SKM-1 (cell line): ENCODE results near the gene ACTN1.

Experiments
- DNase-seq: peaks from one replicate; lab custom pipeline; 2025; ENCODE audit not compliant: unreplicated experiment; lab: John Stamatoyannopoulos, UW

Gene ACTN1

GRCh38 chr14:68970038-68970612 lies 9.0 kb downstream of the ACTN1 start:
- DNase-seq = no peak

- no peak for DNase-seq
These were observed 9.6 kb downstream of the ACTN1 start for GRCh38 chr14:68969278-68970033.

- DNase-seq = no peak
These were observed 10.4 kb downstream of the ACTN1 start for GRCh38 chr14:68968721-68969120.

- DNase-seq = no peak
These were observed 11.1 kb downstream of the ACTN1 start for GRCh38 chr14:68968051-68968450.

DNA sequence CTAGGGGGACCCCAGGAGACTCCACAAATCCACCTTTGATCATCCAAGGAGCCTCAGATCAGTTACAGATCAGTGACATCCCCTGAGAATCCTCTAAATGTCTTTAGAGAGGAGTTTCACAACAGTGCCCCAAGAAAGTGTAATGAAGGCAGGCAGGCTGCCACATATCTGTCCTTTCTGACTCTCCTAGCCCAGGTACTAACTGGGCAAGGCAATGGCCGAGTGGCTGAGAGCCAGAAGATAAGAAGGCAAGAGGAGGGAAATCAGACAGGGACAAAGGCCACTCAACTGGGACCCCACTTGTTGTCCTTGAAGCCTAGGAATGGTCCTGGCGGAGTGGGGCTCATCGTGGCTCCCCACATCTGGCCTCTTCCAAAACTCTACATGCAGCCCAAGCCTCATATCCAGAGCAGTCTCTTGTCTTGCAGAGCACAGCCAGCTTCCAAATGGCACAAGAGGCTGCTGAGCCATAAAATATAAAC lies 11.6 kb downstream of the ACTN1 start:
- no peak for DNase-seq

GRCh38 chr14:68966872-68967301 lies 12.2 kb downstream of the ACTN1 start:
- DNase-seq = no peak

- DNase-seq = no peak
These were observed 13.8 kb downstream of the ACTN1 start for GRCh38 chr14:68965261-68965761.

DNA sequence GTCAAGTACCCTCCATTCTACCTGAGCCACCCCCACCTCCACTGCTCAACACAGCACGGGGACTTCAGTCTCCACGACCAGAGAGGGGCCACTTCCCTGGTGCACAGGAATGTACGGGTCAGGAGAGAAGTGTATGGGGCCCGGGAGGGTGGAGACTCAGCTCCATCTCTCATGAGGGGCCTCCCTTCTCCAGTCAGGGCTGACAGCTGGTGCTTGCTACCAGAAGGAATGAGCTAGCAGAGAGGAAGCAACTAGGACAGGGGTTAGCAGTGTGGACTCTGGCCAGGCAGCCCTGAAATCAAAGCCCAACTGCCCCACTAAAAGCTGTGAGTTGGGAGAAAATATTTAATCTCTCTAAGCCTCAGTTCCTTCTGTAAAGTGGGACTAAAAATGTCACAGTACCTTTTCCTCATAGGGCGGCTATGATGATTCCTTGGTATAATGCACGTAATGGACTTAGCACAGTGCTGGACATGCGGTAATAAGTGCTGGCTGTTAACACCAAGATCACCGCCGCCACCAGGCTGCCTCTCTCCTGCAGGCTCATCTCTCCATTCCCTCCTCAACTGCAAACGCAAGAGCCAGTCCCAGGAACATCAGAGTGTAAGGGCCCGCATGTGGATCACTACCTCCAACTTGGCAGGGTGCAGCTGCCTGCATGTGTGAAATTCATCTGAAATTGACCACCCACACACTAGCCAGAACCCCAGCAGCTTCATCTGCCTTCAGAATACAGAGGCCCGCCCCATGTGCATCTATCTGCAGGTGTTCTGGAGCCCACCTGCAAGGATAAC lies 14.6 kb downstream of the ACTN1 start:
- DNase-seq = no peak

- DNase-seq = no peak
These were observed 16.4 kb downstream of the ACTN1 start for GRCh38 chr14:68962681-68963080.

DNA sequence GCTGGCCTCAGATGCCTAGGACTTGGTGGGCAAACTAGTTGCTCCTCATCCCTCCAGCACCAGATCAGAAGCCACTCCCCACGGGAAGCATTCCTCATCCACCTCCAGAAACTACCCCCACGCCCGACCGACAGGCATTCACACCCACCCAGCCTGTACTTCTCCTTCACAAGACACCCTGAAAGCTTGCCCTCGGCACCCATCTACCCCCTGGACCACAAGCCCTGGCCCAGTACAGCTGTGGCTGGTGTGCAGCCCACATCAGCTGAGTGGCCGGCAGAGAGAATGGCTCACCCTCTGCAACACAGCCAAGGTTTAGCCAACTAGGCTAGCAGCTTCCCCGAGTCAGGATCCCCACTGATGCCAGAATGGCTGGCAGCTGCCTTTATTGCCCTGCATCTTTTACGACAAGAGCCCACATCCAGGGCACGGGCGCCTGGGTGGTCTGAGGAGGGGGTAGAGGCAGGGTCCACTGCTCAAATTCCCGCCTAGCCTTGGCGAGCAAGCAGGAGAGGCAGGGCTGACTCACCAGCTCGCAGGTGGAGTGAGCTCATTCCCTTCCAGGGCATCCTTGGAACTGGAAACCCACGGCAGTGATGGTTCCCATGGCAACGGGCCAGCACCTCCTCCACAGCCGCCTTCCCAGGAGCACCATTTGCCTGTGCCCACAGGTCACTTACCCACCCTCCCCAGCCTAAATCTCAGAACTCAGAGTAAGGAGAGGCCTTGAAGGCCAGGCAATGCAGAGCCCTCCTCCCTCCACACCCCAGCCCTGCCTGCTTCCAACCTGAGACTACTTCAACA lies 17.1 kb downstream of the ACTN1 start:
- no peak for DNase-seq

DNA sequence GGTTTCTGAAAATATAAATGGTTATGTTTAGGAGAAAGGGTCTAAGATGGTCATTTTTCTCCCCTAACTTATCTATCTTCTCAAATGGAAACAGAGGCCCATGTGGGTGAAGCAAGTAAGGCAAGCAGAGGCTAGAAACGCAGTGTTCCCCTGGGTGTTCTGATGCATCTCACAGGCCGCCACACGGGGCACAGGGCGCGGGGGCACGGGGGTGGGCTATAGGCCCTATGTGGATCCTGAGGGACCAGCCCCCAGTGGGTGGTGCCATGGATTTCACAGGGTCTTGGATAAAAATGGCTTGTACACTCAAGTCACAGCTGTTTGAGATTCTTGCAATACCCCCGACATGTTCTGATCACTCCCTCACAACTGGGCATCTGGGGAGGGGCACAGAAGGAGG lies 17.7 kb downstream of the ACTN1 start:
- no peak for DNase-seq

DNA sequence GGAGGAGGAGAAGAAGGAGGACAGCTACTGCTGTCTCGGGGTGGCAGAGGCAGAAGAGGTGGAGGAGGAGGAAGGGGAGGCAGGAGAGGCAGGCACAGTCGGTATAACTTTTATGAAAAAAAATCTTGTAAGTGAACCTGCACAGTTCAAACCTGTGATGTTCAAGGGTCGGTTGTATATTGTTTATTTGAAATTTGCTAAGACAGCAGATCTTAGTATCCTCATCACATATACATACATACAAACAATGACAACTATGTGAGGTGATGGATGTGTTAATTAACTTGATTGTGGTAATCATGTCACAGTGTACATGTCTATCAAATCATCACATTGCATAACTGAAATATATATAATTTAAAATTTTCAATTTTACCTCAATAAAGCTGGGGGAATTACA lies 19.0 kb downstream of the ACTN1 start:
- no peak for DNase-seq

GRCh38 chr14:68959035-68959434 lies 20.1 kb downstream of the ACTN1 start:
- DNase-seq = no peak

- no peak for DNase-seq
These were observed 20.5 kb downstream of the ACTN1 start for GRCh38 chr14:68958553-68958952.

- DNase-seq = no peak
These were observed 21.3 kb downstream of the ACTN1 start for GRCh38 chr14:68957775-68958174.

- no peak for DNase-seq
These were observed 22.4 kb downstream of the ACTN1 start for GRCh38 chr14:68956724-68957123.

GRCh38 chr14:68955851-68956179 lies 23.3 kb downstream of the ACTN1 start:
- no peak for DNase-seq

DNA sequence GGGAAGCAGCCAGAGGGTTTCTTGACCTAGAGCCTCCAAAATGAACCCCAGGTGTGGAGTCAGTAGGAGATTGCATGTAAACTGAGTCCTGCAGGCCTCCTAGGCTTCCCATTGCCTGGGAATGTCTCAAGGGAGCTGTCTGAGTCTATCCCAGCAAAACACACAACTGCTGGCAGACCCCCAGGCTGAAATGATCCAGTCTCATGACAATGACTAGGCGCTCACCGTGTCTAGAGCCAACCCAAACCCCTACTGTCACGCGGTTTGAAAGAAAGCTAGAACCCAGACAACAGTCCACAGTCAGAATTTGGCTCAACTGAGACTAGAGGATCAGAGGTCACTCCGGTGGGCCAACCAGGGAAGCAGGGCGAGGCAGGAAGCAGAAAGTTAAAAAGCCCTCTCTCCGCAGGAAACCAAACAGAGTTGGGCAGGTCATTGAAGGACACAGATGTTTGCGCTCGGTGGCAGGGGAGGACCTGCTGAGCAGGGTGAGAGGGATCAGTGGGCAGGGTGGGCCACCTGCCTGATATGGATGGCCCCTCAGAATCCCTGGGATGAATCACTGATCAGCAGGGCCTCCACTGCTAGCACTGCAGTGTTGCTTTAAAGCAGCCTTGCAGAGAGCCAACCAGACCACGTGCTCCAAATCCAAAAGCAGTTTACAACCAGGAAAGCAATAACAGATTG lies 23.8 kb downstream of the ACTN1 start:
- no peak for DNase-seq

DNA sequence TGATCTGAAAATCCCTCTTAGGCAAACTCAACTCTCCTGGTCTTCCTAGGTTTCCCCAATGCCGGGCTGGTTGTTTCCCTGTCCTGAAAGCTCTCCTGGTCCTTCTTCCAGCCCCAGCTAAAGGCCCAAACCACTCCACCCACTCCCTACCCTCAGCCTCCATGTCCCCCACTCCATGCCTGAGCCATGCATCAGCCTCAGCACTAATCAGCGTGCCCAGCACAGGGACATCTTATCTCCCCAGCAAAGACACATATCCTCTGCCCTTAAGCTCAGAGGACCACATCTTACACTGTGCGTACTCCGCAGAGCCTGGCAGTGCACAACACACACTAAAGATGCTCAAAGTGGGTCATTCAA lies 25.9 kb downstream of the ACTN1 start:
- no peak for DNase-seq

DNA sequence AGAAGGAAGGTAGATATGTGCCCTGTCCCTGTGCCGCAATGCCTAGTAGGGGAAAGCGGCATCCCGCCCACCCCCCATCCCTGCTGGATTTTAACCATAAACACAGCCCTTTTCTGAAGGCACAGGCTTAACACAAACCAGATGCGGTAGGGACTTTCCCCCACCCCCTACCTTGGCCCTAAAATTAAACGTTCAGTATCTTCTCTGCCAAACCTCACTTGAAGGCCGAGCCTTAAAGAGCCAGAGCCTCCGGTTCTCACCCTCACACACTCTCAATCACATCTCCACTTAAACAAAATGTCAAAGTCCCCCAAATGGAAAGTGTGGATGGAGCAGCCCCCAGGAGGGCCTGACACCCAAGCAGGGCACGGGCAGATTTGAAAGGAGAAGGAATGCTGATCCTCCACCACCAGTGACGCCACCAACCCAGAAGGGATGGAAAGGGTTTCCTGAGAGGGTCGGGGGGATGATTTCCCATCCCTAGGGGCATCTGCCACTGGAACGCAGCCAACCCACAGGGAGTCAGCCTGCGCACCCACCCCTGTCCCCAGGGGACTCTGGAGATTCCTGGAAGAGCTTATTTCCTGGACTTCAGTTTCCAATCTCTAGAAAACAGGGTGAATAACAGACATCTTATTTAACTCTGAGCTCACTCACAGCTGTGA lies 26.4 kb downstream of the ACTN1 start:
- no peak for DNase-seq
